Heart right ventricle (tissue), 16 donors: ENCODE results near the gene SYNE1. TPM values are rescaled to one million over a fixed set of nuclear protein-coding genes. Genes with fewer than 3 reads are reported as not detected.

Source experiments
- ATAC-seq, 8 donors: fragments of 200-7000 bp; cut with Tn5 transposase; one replicate each; pipeline ENCODE4 v1.9.1; 2020; ENCODE audit warnings: mild to moderate bottlenecking in 8 of 8, moderate library complexity in 8 of 8, moderate number of reproducible peaks in 1 of 8
- DNase-seq, 2 donors: peaks; one replicate each; pipeline ENCODE4 v3.0.0-alpha.2; 2020
- H3K27ac ChIP-seq, 10 donors: fragments of 200-600 bp; sonication (generic) in 2 of 10; one replicate each; pipeline versions ENCODE4 v1.5.0 to v1.8.0; 2020 to 2022; ENCODE audit warnings: mild to moderate bottlenecking in 3 of 10
- H3K27me3 ChIP-seq, 7 donors: fragments of 200-600 bp; one replicate each; pipeline ENCODE4 v1.8.0; 2021 to 2022; ENCODE audit warnings: mild to moderate bottlenecking in 2 of 7
- H3K36me3 ChIP-seq, 9 donors: fragments of 200-600 bp; sonication (generic) in 1 of 9; one replicate each; pipeline versions ENCODE4 v1.5.0 to v1.8.0; 2020 to 2022; ENCODE audit warnings: mild to moderate bottlenecking in 2 of 9
- H3K4me1 ChIP-seq, 9 donors: fragments of 200-600 bp; sonication (generic) in 1 of 9; one replicate each; pipeline versions ENCODE4 v1.5.0 to v1.8.0; 2020 to 2022; ENCODE audit warnings: mild to moderate bottlenecking in 4 of 9
- H3K4me3 ChIP-seq, 10 donors: fragments of 200-600 bp; sonication (generic) in 2 of 10; one replicate each; pipeline versions ENCODE4 v1.5.0 to v1.8.0; 2020 to 2022; ENCODE audit warnings: mild to moderate bottlenecking in 7 of 10, moderate library complexity in 2 of 10
- H3K9me3 ChIP-seq, 11 donors: fragments of 200-600 bp in 10 of 11; sonication (generic) in 2 of 11; one replicate each; pipeline versions ENCODE4 v1.5.0 to v1.8.0; 2013 to 2022; ENCODE audit warnings: mild to moderate bottlenecking in 2 of 11, control low read depth in 1 of 11, moderate library complexity in 1 of 11
- CTCF ChIP-seq, 9 donors: fragments of 200-600 bp; sonication (generic) in 2 of 9; IDR thresholded peaks; one replicate each; pipeline versions ENCODE4 v1.5.0 to v1.8.0; 2021 to 2022; ENCODE audit warnings: antibody characterized with exemption in 9 of 9, mild to moderate bottlenecking in 5 of 9, moderate library complexity in 1 of 9
- WGBS, 2 donors: extraction: QIAGEN DNeasy Blood & Tissue Kit; methylation state at CpG; one replicate each; pipeline ENCODE4 v1.1.7; 2013; ENCODE audit warnings: inconsistent platforms in 1 of 2; 5-methylcytosine and 5-hydroxymethylcytosine counted together
- intact Hi-C, 10 donors: fragments of 100-400 bp; cut with DNase I; formaldehyde crosslinking; loops; one replicate each; pipeline versions ENCODE4 v1.11.1 to v1.14.2; 2022
- polyA plus RNA-seq, 2 donors: library from polyadenylated mRNA; stranded (reverse); fragments of 200-250 nt; gene quantifications; one replicate each; pipeline ENCODE4 v1.2.3, GENCODE V29; 2013
- total RNA-seq, 10 donors: library from RNA; stranded (reverse); fragmentation: NEBNext Ultra II Directional in 3 of 10; extraction: Animal tissue kit (Norgen Biotek cat#: 25700) in 3 of 10; gene quantifications; one replicate each; pipeline versions ENCODE4 v1.2.1 to v1.2.4, GENCODE V29; 2021 to 2023
- donor health status: Arrhythmogenic right ventricular cardiomyopathy.
- donor health status: ischemic (EF 13 %, LVEDD 7.1; RV severe dilation, severe dysfunction).
- donor health status: healthy with polysubstance abuse.
- donor health status: DM: no; HTN: yes; CAD: no.
- donor health status: DM: no; HTN: no; CAD: no.
- donor health status: ischemic (EF 25% LVEDD 6.9; RV normal size, moderate dysfunction).
- donor health status: ischemic (EF 25% LVEDD 5.7; RV mildly dilated, moderate dysfunction).
- donor health status: healthy.
- donor health status: DM: yes; HTN: yes; CAD: no.
- donor health status: Ischemic cardiomyopathy.
- donor health status: ischemic (EF 35%, LVEDD 5.7; RV mildly dilated, moderate dysfunction).
- donor health status: nonischemic (EF 11% LVEDD 7.7; RV severe dilation, severe dysfunction).
- donor health status: DM: yes; HTN: yes; CAD: no.
- donor health status: PGD.
- donor health status: ischemic (EF 29% LVEDD 5.4; RV normal size, mild dysfunction).
- donor health status: nonischemic (EF 23%, LVEDD 6.1; RV moderate dilation, normal function).

The SYNE1 gene
- total and polyA plus RNA-seq, 12 donors: 18.9 to 176 (median 126) TPM

GRCh38 chr6:152453421-152453820, 183.7 kb downstream of the SYNE1 start:
- WGBS, 2 donors: 62 to 64% methylated on average over 7 of the region's 7 CpGs
- Histone ChIP-seq H3K27ac (no peak overlapping the region), H3K36me3 (peaks cover 0 to 86% (median 0%) of the 10 kb centered on the region in 9 donors), H3K27me3 (no peaks in the 10 kb centered on the region), H3K4me1 (peaks cover 0 to 2% (median 0%) of the 10 kb centered on the region in 9 donors), H3K9me3 (peaks cover 0 to 8% (median 0%) of the 10 kb centered on the region in 11 donors), H3K4me3 (no peak overlapping the region)
- intact Hi-C loops: no loop called here
- ATAC-seq (peak in 1 of 8 donors; percentile 41), DNase-seq (no peak)
- TF ChIP-seq CTCF (IDR thresholded peaks at IDR 0.05): no peak

- DNase-seq: no peak
- intact Hi-C loops: no loop called here
- Histone ChIP-seq H3K4me3 (no peak overlapping the region), H3K36me3 (peaks cover 0 to 86% (median 0%) of the 10 kb centered on the region in 9 donors), H3K4me1 (no peaks in the 10 kb centered on the region), H3K27me3 (no peaks in the 10 kb centered on the region), H3K27ac (no peak overlapping the region), H3K9me3 (peaks cover 0 to 8% (median 0%) of the 10 kb centered on the region in 11 donors)
- 96% methylated on average over 7 of the region's 7 CpGs for WGBS, 2 donors
- ATAC-seq: no peak
- TF ChIP-seq CTCF (IDR thresholded peaks at IDR 0.05): no peak
Observed at GRCh38 chr6:152452639-152453038, 184.5 kb downstream of the SYNE1 start.

GRCh38 chr6:152450519-152450918, 186.6 kb downstream of the SYNE1 start:
- WGBS, 2 donors: 95 to 99% methylated on average over 4 of the region's 4 CpGs
- DNase-seq: no peak
- no peak for ATAC-seq
- peaks cover 0 to 8% (median 0%) of the 10 kb centered on the region in 11 donors for H3K9me3 ChIP-seq
- intact Hi-C loops: no loop called here
- TF ChIP-seq CTCF (IDR thresholded peaks at IDR 0.05): no peak
- H3K4me1 ChIP-seq: no peaks in the 10 kb centered on the region
- H3K36me3 ChIP-seq: peaks cover 0 to 81% (median 0%) of the 10 kb centered on the region in 9 donors
- H3K27me3 ChIP-seq: no peaks in the 10 kb centered on the region
- H3K27ac ChIP-seq: no peak overlapping the region
- H3K4me3 ChIP-seq: no peak overlapping the region

- 94% methylated on average over 15 of the region's 15 CpGs for WGBS, 2 donors
- DNase-seq (no peak), ATAC-seq (no peak)
- Histone ChIP-seq H3K36me3 (peaks cover 0 to 63% (median 0%) of the 10 kb centered on the region in 9 donors), H3K9me3 (no peaks in the 10 kb centered on the region), H3K4me1 (no peaks in the 10 kb centered on the region), H3K27me3 (no peaks in the 10 kb centered on the region), H3K4me3 (no peak overlapping the region), H3K27ac (no peak overlapping the region)
- no peak for TF ChIP-seq CTCF (IDR thresholded peaks at IDR 0.05)
- intact Hi-C loops: no loop called here
Observed at GRCh38 chr6:152441902-152442301, 195.3 kb downstream of the SYNE1 start.
